WTC11 (cell line): ENCODE measurements around the gene ASB13.

Source experiments
- ATF3 ChIP-seq: sonication (generic); formaldehyde crosslinking; conservative IDR thresholded peaks from 2 replicates; pipeline ENCODE4 v1.8.1; 2022; ENCODE audit warnings: mild to moderate bottlenecking, missing genetic modification reagents
- CTCF ChIP-seq: fragments of 200-600 bp; IDR thresholded peaks from 2 replicates; pipeline ENCODE4 v1.8.0; 2022; ENCODE audit warnings: antibody characterized with exemption
- E2F5 ChIP-seq: sonication (generic); formaldehyde crosslinking; IDR thresholded peaks from 2 replicates; pipeline ENCODE4 v1.8.1; 2022; ENCODE audit warnings: mild to moderate bottlenecking, moderate library complexity, missing genetic modification reagents
- FOXJ3 ChIP-seq: sonication (generic); formaldehyde crosslinking; IDR thresholded peaks from 2 replicates; pipeline ENCODE4 v1.9.0; 2021; ENCODE audit warnings: missing genetic modification reagents, mild to moderate bottlenecking, borderline replicate concordance
- FOXP1 ChIP-seq: sonication (generic); formaldehyde crosslinking; IDR thresholded peaks from 2 replicates; pipeline ENCODE4 v1.8.0; 2022; ENCODE audit warnings: missing genetic modification reagents, mild to moderate bottlenecking, moderate library complexity, borderline replicate concordance
- NR1H2 ChIP-seq: sonication (generic); formaldehyde crosslinking; IDR thresholded peaks from 2 replicates; pipeline ENCODE4 v1.9.0; 2021; ENCODE audit warnings: mild to moderate bottlenecking, moderate library complexity, missing genetic modification reagents
- SP1 ChIP-seq: sonication (generic); formaldehyde crosslinking; conservative IDR thresholded peaks from 2 replicates; pipeline ENCODE4 v1.8.1; 2022; ENCODE audit warnings: missing genetic modification reagents
- STAT6 ChIP-seq: sonication (generic); formaldehyde crosslinking; conservative IDR thresholded peaks from 2 replicates; pipeline ENCODE4 v1.8.1; 2023; ENCODE audit warnings: mild to moderate bottlenecking, low read depth, missing genetic modification reagents, moderate library complexity
- TEAD1 ChIP-seq: sonication (generic); formaldehyde crosslinking; IDR thresholded peaks from 2 replicates; pipeline ENCODE4 v1.8.0; 2022; ENCODE audit warnings: mild to moderate bottlenecking, missing genetic modification reagents
- USF2 ChIP-seq: sonication (generic); formaldehyde crosslinking; IDR thresholded peaks from 2 replicates; pipeline ENCODE4 v1.8.1; 2023; ENCODE audit warnings: mild to moderate bottlenecking, missing genetic modification reagents, moderate library complexity
- ZNF121 ChIP-seq: sonication (generic); formaldehyde crosslinking; IDR thresholded peaks from 2 replicates; pipeline ENCODE4 v1.8.0; 2023; ENCODE audit warnings: missing genetic modification reagents
- ZNF138 ChIP-seq: sonication (generic); formaldehyde crosslinking; conservative IDR thresholded peaks from 2 replicates; pipeline ENCODE4 v1.8.1; 2022; ENCODE audit warnings: mild to moderate bottlenecking, moderate library complexity, missing genetic modification reagents
- ZNF317 ChIP-seq: sonication (generic); formaldehyde crosslinking; IDR thresholded peaks from 2 replicates; pipeline ENCODE4 v1.8.1; 2023; ENCODE audit warnings: low read depth, mild to moderate bottlenecking, moderate library complexity, missing genetic modification reagents, borderline replicate concordance

GRCh38 chr10:5595994-5596471 lies 70.4 kb downstream of the ASB13 start:
- TF ChIP-seq NR1H2 (CRISPR knock-in tag) (no peak), CTCF (no peak), USF2 (CRISPR knock-in tag) (no peak), FOXP1 (CRISPR knock-in tag) (no peak), TEAD1 (CRISPR knock-in tag) (no peak), ZNF317 (CRISPR knock-in tag) (no peak), ZNF121 (CRISPR knock-in tag) (no peak), SP1 (CRISPR knock-in tag) (no peak), FOXJ3 (CRISPR knock-in tag) (no peak), E2F5 (no peak), ATF3 (no peak), ZNF138 (CRISPR knock-in tag) (no peak), STAT6 (CRISPR knock-in tag) (no peak)
